B cell (primary cell): ENCODE results near the gene ERAP2. TPM values are rescaled to one million over a fixed set of nuclear protein-coding genes. Genes with fewer than 3 reads are reported as not detected.

Experiments
- ATAC-seq: fragments of 200-7000 bp; cut with Tn5 transposase; one replicate; pipeline ENCODE4 v1.10.0; 2021; ENCODE audit warnings: low read depth, mild to moderate bottlenecking, moderate number of reproducible peaks, moderate library complexity
- CTCF ChIA-PET: fragments of 350-600 bp; sonication (Branson Sonifier 250); formaldehyde crosslinking; loops from one replicate; lab custom pipeline; 2021; ENCODE audit warnings: antibody characterized with exemption, inconsistent platforms; lab: Charles Lee
- POLR2A ChIA-PET: fragments of 350-600 bp; sonication (Branson Sonifier 250); formaldehyde crosslinking; loops from one replicate; lab custom pipeline; 2021; ENCODE audit warnings: antibody characterized with exemption; lab: Charles Lee
- DNase-seq: peaks from one replicate; pipeline ENCODE4 v3.0.0; 2013
- H2AFZ ChIP-seq: 2 replicates; pipeline ENCODE4 v1.6.1; 2012; ENCODE audit warnings: mild to moderate bottlenecking, low read depth, low read length; ENCODE audit not compliant: insufficient read depth, poor library complexity, severe bottlenecking
- H3K27ac ChIP-seq, 2 donors: 1 replicate in 1 of 2; 2 replicates in 1 of 2; pipeline ENCODE4 v1.5.1; 2012 to 2013; ENCODE audit warnings: low read length in 2 of 2, mild to moderate bottlenecking in 2 of 2, moderate library complexity in 1 of 2
- H3K27me3 ChIP-seq, 4 experiments: fragments of 200-600 bp in 1 of 4; sonication (generic) in 1 of 4; replicated peaks in 1 of 4; 1 replicate in 2 of 4; 2 replicates in 2 of 4; pipeline versions ENCODE4 v1.6.1 to v1.7.0; 2013 to 2016; ENCODE audit warnings: low read length in 3 of 4, mild to moderate bottlenecking in 2 of 4, mixed read lengths in 1 of 4, moderate library complexity in 1 of 4; ENCODE audit not compliant: insufficient read depth in 4 of 4, control insufficient read depth in 3 of 4; ENCODE audit errors: control extremely low read depth in 1 of 4
- H3K36me3 ChIP-seq, 2 experiments: replicated peaks in 1 of 2; 1 replicate in 1 of 2; 2 replicates in 1 of 2; pipeline versions ENCODE4 v1.6.1 to v1.7.1; 2013; ENCODE audit warnings: low read length in 1 of 2; ENCODE audit not compliant: insufficient read depth in 2 of 2, control insufficient read depth in 1 of 2; ENCODE audit errors: control extremely low read depth in 1 of 2, extremely low read depth in 1 of 2
- H3K4me1 ChIP-seq, 2 donors: fragments of 200-600 bp in 1 of 2; sonication (generic) in 1 of 2; 1 replicate in 1 of 2; 2 replicates in 1 of 2; pipeline versions ENCODE4 v1.5.1 to v1.6.1; 2013 to 2017; ENCODE audit warnings: low read length in 2 of 2; ENCODE audit not compliant: control insufficient read depth in 2 of 2, insufficient read depth in 2 of 2
- H3K4me2 ChIP-seq: replicated peaks from 2 replicates; pipeline ENCODE3; 2012; ENCODE audit warnings: mild to moderate bottlenecking, low read depth, low read length; ENCODE audit not compliant: poor library complexity, severe bottlenecking
- H3K4me3 ChIP-seq, 5 experiments: fragments of 200-600 bp in 1 of 5; sonication (generic) in 1 of 5; 1 replicate in 3 of 5; 2 replicates in 2 of 5; pipeline versions ENCODE4 v1.5.1 to v1.7.0; 2011 to 2016; ENCODE audit warnings: low read length in 4 of 5, mild to moderate bottlenecking in 4 of 5, low read depth in 2 of 5, control low read depth in 1 of 5, moderate library complexity in 1 of 5; ENCODE audit not compliant: insufficient read depth in 1 of 5; ENCODE audit errors: control extremely low read depth in 1 of 5, extremely low read depth in 1 of 5
- H3K79me2 ChIP-seq: fragments of 200-600 bp; sonication (generic); one replicate; pipeline ENCODE4 v1.6.0; 2016; ENCODE audit warnings: low read length; ENCODE audit not compliant: control insufficient read depth, insufficient read depth
- H3K9ac ChIP-seq: fragments of 200-600 bp; sonication (generic); 2 replicates; pipeline ENCODE4 v1.6.1; 2017; ENCODE audit warnings: mild to moderate bottlenecking, low read length, moderate library complexity
- H3K9me3 ChIP-seq, 3 donors: one replicate each; pipeline versions ENCODE4 v1.6.1 to v1.7.1; 2013; ENCODE audit warnings: low read length in 2 of 3; ENCODE audit not compliant: control insufficient read depth in 2 of 3, insufficient read depth in 1 of 3; ENCODE audit errors: control extremely low read depth in 1 of 3
- H4K20me1 ChIP-seq: 2 replicates; pipeline ENCODE4 v1.6.0; 2012; ENCODE audit warnings: mild to moderate bottlenecking, low read length; ENCODE audit not compliant: insufficient read depth, control insufficient read depth, poor library complexity, severe bottlenecking
- H3K27ac Mint-ChIP-seq: one replicate; pipeline ENCODE4 v1.8.0; 2021; ENCODE audit warnings: mixed read lengths
- H3K27me3 Mint-ChIP-seq: one replicate; pipeline ENCODE4 v1.8.0; 2021; ENCODE audit warnings: mixed read lengths
- H3K4me1 Mint-ChIP-seq: one replicate; pipeline ENCODE4 v1.8.0; 2021; ENCODE audit warnings: mixed read lengths
- H3K4me3 Mint-ChIP-seq: one replicate; pipeline ENCODE4 v1.8.0; 2021; ENCODE audit warnings: mixed read lengths
- H3K9me3 Mint-ChIP-seq: one replicate; pipeline ENCODE4 v1.8.0; 2022; ENCODE audit warnings: mixed read lengths; ENCODE audit not compliant: insufficient read depth
- EZH2 ChIP-seq: IDR thresholded peaks from 2 replicates; pipeline ENCODE4 v1.6.1; 2012; ENCODE audit warnings: borderline replicate concordance, low read depth, mild to moderate bottlenecking, moderate library complexity, low read length; ENCODE audit not compliant: insufficient read depth, poor library complexity, severe bottlenecking
- WGBS: methylation state at CpG from one replicate; pipeline ENCODE4 v1.1.5; 2013; ENCODE audit warnings: missing lambda C conversion rate; ENCODE audit not compliant: insufficient coverage; 5-methylcytosine and 5-hydroxymethylcytosine counted together
- intact Hi-C: fragments of 100-400 bp; cut with micrococcal nuclease; formaldehyde crosslinking; loops from one replicate; pipeline ENCODE4 v1.10.0; 2022
- polyA plus RNA-seq: library from polyadenylated mRNA; depleted of rRNA; stranded (reverse); fragments of >200 nt; gene quantifications from 2 replicates; pipeline ENCODE4 v1.2.3, GENCODE V29; 2012
- total RNA-seq, 2 donors: library from RNA; stranded (reverse); fragments of 120-200 nt in 1 of 2; gene quantifications; 1 replicate in 1 of 2; 2 replicates in 1 of 2; pipeline versions ENCODE4 v1.2.3 to v1.2.4, GENCODE V29; 2013 to 2022
- TF ChIP-seq, protein P1 (sequence below): fragments of 200-600 bp; IDR thresholded peaks from one replicate; pipeline ENCODE4 v1.8.0; 2022; ENCODE audit warnings: antibody characterized with exemption, mild to moderate bottlenecking

Gene ERAP2
- total and polyA plus RNA-seq, 2 donors (not counting 1 experiment from before 2014, with no cell fraction given), result 18.5 to 74.2 TPM

DNA sequence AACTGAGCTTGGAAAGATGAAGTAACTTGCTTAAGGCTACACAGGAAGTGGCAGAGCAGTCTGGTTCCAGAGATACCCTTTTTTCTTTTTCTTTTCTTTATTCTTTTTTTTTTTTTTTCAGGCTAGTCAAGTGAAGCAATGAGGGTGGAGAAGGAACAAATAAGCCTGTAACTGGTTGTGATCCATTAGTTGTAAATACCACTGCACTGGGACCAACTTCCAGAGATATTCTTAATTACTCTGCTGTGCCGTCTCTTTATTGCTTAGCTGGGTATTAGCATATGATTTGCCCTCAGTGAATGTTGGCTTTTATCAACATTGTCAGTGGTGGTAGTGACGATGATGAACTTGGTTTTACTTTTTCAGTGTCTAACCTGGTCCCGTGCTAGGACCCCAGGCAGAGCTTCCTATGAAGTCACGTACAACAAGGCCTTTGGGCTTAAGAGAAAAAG is 86.3 kb downstream of the ERAP2 start:
- Histone ChIP-seq H2AFZ (peak overlapping the region; percentile 36), H4K20me1 (peaks cover 16% of the 10 kb centered on the region), H3K4me3 (peak overlapping the region in 2 of 5 experiments; percentile 8 to 34), H3K9ac (peak overlapping the region; percentile 38), H3K36me3 (peaks cover 0 to 11% of the 10 kb centered on the region in 2 experiments), H3K4me2 (peak overlapping the region; percentile 67), H3K27me3 (no peaks in the 10 kb centered on the region), H3K27ac (peak overlapping the region; percentile 39 to 86), H3K4me1 (peaks cover 48 to 62% of the 10 kb centered on the region in 2 donors), H3K79me2 (peaks cover 97% of the 10 kb centered on the region), H3K9me3 (no peaks in the 10 kb centered on the region)
- TF ChIP-seq EZH2, result no peak
- TF ChIP-seq, protein P1, sequence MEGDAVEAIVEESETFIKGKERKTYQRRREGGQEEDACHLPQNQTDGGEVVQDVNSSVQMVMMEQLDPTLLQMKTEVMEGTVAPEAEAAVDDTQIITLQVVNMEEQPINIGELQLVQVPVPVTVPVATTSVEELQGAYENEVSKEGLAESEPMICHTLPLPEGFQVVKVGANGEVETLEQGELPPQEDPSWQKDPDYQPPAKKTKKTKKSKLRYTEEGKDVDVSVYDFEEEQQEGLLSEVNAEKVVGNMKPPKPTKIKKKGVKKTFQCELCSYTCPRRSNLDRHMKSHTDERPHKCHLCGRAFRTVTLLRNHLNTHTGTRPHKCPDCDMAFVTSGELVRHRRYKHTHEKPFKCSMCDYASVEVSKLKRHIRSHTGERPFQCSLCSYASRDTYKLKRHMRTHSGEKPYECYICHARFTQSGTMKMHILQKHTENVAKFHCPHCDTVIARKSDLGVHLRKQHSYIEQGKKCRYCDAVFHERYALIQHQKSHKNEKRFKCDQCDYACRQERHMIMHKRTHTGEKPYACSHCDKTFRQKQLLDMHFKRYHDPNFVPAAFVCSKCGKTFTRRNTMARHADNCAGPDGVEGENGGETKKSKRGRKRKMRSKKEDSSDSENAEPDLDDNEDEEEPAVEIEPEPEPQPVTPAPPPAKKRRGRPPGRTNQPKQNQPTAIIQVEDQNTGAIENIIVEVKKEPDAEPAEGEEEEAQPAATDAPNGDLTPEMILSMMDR, result no peak
- Mint-ChIP-seq H3K27me3 (no peaks in the 10 kb centered on the region), H3K27ac (peak overlapping the region; percentile 63), H3K4me3 (peak overlapping the region; percentile 60), H3K9me3 (no peaks in the 10 kb centered on the region), H3K4me1 (peaks cover 76% of the 10 kb centered on the region)
- ATAC-seq (no peak), DNase-seq (peak; percentile 33)
- WGBS, result 88% methylated on average over 1 of the region's 4 CpGs
- POLR2A ChIA-PET, result interaction anchor here (0.5 to 1.9 kb wide), 4 partner anchors 18 to 155 kb away, joined by 5 to 7 read pairs (median 7); partner anchors contain the start of genes ERAP1 and LNPEP
- CTCF ChIA-PET, result interaction anchor here (0.5 to 1.3 kb wide), 8 partner anchors 26 to 789 kb away, joined by 3 to 6 read pairs (median 3); partner anchors contain the start of gene LNPEP
- intact Hi-C loops, result loop anchor here (5.0 kb wide), 1 partner anchor 35 kb away; no protein-coding TSS in a partner anchor

DNA sequence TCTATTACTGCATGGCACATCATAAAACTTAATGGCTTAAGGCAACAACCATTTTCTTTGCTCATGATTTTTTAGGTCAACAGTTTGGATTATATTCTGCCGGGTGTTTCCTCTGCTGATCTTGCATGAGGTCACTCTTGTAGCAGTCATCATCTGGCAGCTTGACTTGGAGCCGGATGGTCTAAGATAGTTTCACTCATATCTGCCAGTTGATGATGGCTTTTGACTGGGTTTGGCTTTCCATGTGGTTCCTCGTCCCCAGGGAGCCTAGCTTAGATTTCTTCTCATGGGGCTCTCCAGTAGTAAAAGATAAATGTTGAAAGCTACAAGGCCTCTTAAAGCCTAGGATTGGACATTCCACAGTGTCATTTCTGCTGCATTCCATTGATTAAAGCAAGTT is 87.0 kb downstream of the ERAP2 start:
- H3K27ac ChIP-seq, result peak overlapping the region in 1 of 2 donors; percentile 86
- H3K79me2 ChIP-seq, result peaks cover 100% of the 10 kb centered on the region
- H3K27me3 ChIP-seq, result no peaks in the 10 kb centered on the region
- ATAC-seq (peak; percentile 50), DNase-seq (peak; percentile 31)
- peak overlapping the region; percentile 63 for H3K27ac Mint-ChIP-seq
- CTCF ChIA-PET, result interaction anchor here (0.5 to 1.3 kb wide), 7 partner anchors 27 to 790 kb away, joined by 3 to 6 read pairs (median 3); partner anchors contain the start of gene LNPEP
- POLR2A ChIA-PET, result interaction anchor here (1.9 kb wide), 1 partner anchor 27 kb away, joined by 7 read pairs; the partner anchor contains the start of gene LNPEP
- H3K9me3 ChIP-seq, result no peaks in the 10 kb centered on the region
- peaks cover 23% of the 10 kb centered on the region for H4K20me1 ChIP-seq
- WGBS, result 70% methylated on average over 3 of the region's 3 CpGs
- no peaks in the 10 kb centered on the region for H3K9me3 Mint-ChIP-seq
- intact Hi-C loops, result loop anchor here (1.0 to 5.0 kb wide), 2 partner anchors 27 to 34 kb away; partner anchors contain the start of gene LNPEP
- H3K4me1 ChIP-seq, result peaks cover 41 to 60% of the 10 kb centered on the region in 2 donors
- TF ChIP-seq, protein P1, result no peak
- TF ChIP-seq EZH2, result no peak
- peaks cover 76% of the 10 kb centered on the region for H3K4me1 Mint-ChIP-seq
- peaks cover 0 to 11% of the 10 kb centered on the region in 2 experiments for H3K36me3 ChIP-seq
- peak overlapping the region; percentile 38 for H3K9ac ChIP-seq
- H2AFZ ChIP-seq, result peak overlapping the region; percentile 34
- peak overlapping the region; percentile 67 for H3K4me2 ChIP-seq
- no peak overlapping the region for H3K4me3 ChIP-seq
- H3K27me3 Mint-ChIP-seq, result no peaks in the 10 kb centered on the region
- H3K4me3 Mint-ChIP-seq, result peak overlapping the region; percentile 60
